SJSA1 (cell line): ENCODE data around the gene TRIM46. TPM values are rescaled to one million over a fixed set of nuclear protein-coding genes. Genes with fewer than 3 reads are reported as not detected.

Experiments used
- DNase-seq, 2 experiments: peaks; one replicate each; pipeline ENCODE4 v3.0.0-alpha.2; 2015 to 2020; ENCODE audit warnings: low spot score in 2 of 2, low read depth in 1 of 2
- H3K27ac ChIP-seq: fragments of 250-450 bp; sonication (Bioruptor Pico); 2 replicates; pipeline ENCODE4 v1.5.1; 2020; ENCODE audit warnings: mild to moderate bottlenecking, moderate library complexity
- H3K27me3 ChIP-seq: fragments of 250-450 bp; sonication (Bioruptor Pico); replicated peaks from 2 replicates; pipeline ENCODE4 v1.5.1; 2020; ENCODE audit warnings: mild to moderate bottlenecking, moderate library complexity
- H3K36me3 ChIP-seq: fragments of 250-450 bp; sonication (Bioruptor Pico); 2 replicates; pipeline ENCODE4 v1.5.1; 2020; ENCODE audit warnings: mild to moderate bottlenecking
- H3K4me1 ChIP-seq: fragments of 250-450 bp; sonication (Bioruptor Pico); replicated peaks from 2 replicates; pipeline ENCODE4 v1.6.1; 2021; ENCODE audit warnings: mild to moderate bottlenecking
- H3K4me3 ChIP-seq: fragments of 250-450 bp; sonication (Bioruptor Pico); 2 replicates; pipeline ENCODE4 v1.5.1; 2020; ENCODE audit warnings: mild to moderate bottlenecking
- H3K9me3 ChIP-seq: fragments of 250-450 bp; sonication (Bioruptor Pico); replicated peaks from 2 replicates; pipeline ENCODE4 v1.5.1; 2020; ENCODE audit warnings: mild to moderate bottlenecking
- total RNA-seq: library from RNA; depleted of rRNA; stranded (reverse); fragments of >200 nt; shearing (Covaris generic); gene quantifications from 2 replicates; pipeline ENCODE4 v1.2.3, GENCODE V29; 2014; rRNA removed

Gene TRIM46
- 0.21 and 1.1 TPM in 2 replicates for total RNA-seq

DNA sequence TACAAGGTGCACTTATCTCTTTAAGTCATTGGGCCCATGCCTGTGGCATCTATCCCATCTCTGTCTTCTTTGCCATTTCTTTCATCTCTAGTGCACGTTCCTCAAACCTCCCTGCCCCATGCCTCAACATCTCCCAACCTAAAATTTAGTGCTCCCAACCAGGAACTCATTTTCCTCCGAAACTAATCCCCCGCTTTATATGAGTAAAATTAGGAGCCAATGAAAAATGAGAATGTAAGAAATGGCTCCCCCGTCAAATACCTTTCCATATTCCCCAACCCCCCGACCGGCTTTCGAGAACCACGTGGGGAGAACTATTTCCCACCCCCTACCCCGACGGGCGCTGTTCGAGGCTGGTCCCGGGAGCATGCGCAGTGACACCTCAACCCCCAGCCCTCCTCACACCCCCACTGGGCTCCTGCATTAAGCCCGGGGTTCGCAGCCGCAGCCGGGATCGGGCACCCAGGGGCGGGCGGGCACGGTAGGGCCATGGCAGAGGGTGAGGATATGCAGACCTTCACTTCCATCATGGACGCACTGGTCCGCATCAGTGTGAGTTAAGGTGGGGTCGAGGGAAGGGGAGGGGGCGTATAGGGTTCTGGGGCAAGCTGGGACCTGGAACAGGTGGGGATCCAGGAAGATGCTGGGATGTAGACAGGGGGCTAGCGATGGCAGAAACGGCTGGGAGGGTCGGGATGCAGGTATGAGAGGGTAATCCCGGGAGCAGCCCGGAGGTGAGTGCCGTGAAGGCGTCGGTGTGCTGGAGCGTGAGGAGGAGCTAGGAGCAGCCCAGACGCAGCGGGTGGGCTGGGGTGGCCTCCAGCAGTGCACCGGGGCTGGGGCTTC, at the start of gene TRIM46:
Gene TRIM46 (plus strand): TSS at position 372 of the 846 bp plus-strand sequence. CDS start 118 bp downstream, at position 490.
- peak within 1 kb of the TSS; percentile 79 for H3K27ac ChIP-seq
- H3K4me1 ChIP-seq, result peaks cover 17% of the 10 kb centered on the region
- H3K36me3 ChIP-seq, result peaks cover 13% of the 10 kb centered on the region; the same call in 1 of the 2 replicates
- DNase-seq, result peak in 1 of 2 experiments; percentile 50
- H3K9me3 ChIP-seq, result no peaks in the 10 kb centered on the region
- peak within 1 kb of the TSS; percentile 72 for H3K4me3 ChIP-seq
- H3K27me3 ChIP-seq, result no peaks in the 10 kb centered on the region

GRCh38 chr1:155124503-155125463, 48.9 kb upstream of the TRIM46 start:
- H3K4me3 ChIP-seq, result no peak overlapping the region
- peak overlapping the region; percentile 12 for H3K27ac ChIP-seq
- H3K27me3 ChIP-seq, result peaks cover 29% of the 10 kb centered on the region
- peak; percentile 80 to 85 for DNase-seq
- peaks cover 62% of the 10 kb centered on the region for H3K4me1 ChIP-seq
- H3K9me3 ChIP-seq, result no peaks in the 10 kb centered on the region
- no peaks in the 10 kb centered on the region for H3K36me3 ChIP-seq

DNA sequence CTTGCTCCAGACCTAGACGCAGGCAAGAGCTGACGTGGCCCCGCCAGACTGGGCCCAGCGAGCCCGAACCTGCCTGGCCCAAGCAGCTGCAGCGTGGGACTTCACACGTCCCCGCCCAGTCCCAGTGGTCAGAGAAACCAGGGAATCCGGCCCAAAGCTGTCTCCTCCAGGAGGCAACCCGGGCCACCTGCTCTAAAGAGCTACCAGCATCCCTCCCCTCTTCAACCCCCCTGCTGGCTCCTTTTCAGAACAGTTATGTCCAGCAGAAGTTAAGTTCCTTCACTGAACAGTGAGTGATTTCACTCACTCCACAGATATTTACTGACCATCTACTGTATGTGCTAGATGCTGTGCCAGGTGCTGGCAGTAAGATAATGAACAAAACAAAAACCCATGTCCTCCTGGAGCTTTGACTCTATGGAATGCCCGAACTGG, 48.1 kb upstream of the TRIM46 start:
- no peak for DNase-seq
- H3K9me3 ChIP-seq, result no peaks in the 10 kb centered on the region
- H3K4me3 ChIP-seq, result no peak overlapping the region
- no peaks in the 10 kb centered on the region for H3K36me3 ChIP-seq
- H3K27me3 ChIP-seq, result peaks cover 23% of the 10 kb centered on the region
- H3K27ac ChIP-seq, result no peak overlapping the region
- peaks cover 65% of the 10 kb centered on the region for H3K4me1 ChIP-seq

DNA sequence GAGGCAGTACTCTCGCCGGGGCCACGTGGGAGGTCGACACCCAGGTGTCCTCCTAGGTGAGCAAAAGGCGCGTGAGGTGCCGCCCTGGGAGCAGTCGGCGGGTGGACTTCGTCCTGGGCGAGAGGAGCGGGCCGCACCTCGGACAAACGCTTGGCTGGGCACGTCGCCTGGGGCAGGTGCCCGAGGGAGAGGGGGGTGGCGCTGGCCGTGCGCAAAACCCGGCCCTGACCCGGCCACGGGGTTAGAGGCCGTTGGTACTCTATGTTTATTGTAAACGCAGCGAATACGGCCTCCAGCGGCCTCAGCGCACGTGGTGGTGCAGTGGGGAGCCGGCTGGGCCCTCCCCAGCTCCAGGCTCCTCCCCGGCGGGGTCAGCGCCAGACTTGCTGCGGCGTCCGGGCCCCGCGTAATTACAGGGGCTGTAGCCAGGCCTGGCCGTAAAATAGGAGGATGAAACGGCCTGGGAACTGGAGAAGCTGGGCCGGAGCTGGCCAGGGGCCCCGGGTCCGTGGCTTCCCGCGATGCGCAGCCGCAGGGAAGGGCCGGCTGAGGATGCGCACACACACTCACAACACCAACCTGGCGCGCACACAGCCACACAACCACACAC, 47.6 kb upstream of the TRIM46 start:
- H3K36me3 ChIP-seq, result no peaks in the 10 kb centered on the region
- H3K4me3 ChIP-seq, result peak overlapping the region; percentile 37; the same call in 1 of the 2 replicates
- H3K9me3 ChIP-seq, result no peaks in the 10 kb centered on the region
- H3K27me3 ChIP-seq, result peaks cover 23% of the 10 kb centered on the region
- DNase-seq, result peak in 1 of 2 experiments; percentile 26
- peaks cover 65% of the 10 kb centered on the region for H3K4me1 ChIP-seq
- H3K27ac ChIP-seq, result no peak overlapping the region

DNA sequence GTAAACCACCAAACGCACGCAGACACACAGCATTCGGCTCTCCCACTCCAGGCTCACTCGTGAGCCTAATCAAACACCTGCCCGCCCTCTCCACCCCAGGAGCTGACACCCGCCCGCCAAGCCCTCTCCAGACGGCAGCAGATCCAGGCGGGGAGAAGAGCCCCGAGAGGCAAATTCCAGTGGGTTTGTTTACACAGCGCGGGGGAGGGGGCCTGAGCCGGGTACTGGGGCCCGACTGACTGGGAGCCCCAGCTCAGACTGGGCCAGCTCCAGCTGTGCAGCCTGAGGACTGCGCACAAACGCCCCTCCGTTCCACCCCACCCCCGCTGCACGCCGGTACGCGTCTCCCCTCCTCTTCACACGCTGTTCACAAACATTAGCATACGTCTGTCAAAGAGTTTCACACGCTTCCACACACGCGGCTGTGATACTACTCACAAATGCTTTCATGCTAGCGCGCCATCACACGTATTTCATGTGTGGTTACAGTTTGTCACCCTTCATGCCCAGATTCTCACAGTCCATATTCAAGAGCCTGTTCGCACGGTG, 47.0 kb upstream of the TRIM46 start:
- H3K27me3 ChIP-seq, result peaks cover 23% of the 10 kb centered on the region

DNA sequence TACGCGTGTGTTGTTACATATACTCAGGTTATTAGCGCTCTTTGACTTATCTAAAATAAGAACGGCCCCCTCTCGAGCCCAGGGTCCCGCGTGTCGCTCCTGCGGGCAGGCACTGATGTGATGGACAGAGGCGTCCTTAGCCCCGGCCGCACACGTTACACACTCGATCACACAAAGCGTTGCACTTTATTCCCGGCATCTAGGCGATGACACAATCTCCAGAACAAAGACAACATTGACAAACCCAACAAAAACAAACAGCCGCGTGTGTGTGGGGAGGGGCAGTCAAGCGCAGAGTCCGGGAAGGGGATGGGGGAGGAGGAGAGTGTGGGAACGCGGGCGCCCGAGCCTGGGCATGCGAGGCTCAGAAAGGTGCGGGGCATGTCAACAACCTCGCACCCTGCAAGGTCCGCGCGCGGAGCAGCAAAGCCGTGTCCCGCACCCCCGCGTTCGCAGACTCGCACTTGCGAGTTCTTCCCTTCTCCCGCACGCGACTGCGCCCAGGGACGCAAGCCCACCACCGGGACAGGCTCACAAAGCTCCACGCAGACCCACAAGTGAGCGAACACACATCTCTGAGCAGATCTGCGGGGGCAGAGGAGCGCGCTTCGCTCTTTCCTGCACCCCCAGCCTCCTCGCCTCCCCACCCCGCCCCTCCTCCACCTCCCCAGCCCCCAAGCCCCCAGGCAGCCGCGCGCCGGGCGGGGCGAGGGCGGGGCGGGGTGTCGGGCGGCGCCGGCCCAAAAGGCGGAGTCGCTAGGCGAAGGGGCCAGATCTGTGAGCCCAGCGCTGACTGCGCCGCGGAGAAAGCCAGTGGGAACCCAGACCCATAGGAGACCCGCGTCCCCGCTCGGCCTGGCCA, 46.3 kb upstream of the TRIM46 start, which contains the start of gene EFNA1:
Gene EFNA1 (plus strand): TSS at position 772 of the 862 bp plus-strand sequence. CDS start 102 bp downstream, outside the sequence.
- H3K9me3 ChIP-seq, result no peaks in the 10 kb centered on the region
- H3K36me3 ChIP-seq, result no peaks in the 10 kb centered on the region
- no peak within 1 kb of the TSS; the same call in 1 of the 2 replicates for H3K27ac ChIP-seq
- peaks cover 65% of the 10 kb centered on the region for H3K4me1 ChIP-seq
- peak within 1 kb of the TSS; percentile 37 for H3K4me3 ChIP-seq
- peak; percentile 80 to 81 for DNase-seq
- peaks cover 23% of the 10 kb centered on the region for H3K27me3 ChIP-seq

More for the DNA sequence above, 47.0 kb upstream of the TRIM46 start:
- H3K9me3 ChIP-seq, result no peaks in the 10 kb centered on the region
- peak overlapping the region; percentile 37 for H3K4me3 ChIP-seq
- DNase-seq, result peak in 1 of 2 experiments; percentile 55
- no peaks in the 10 kb centered on the region for H3K36me3 ChIP-seq
- no peak overlapping the region; the same call in 1 of the 2 replicates for H3K27ac ChIP-seq
- peaks cover 65% of the 10 kb centered on the region for H3K4me1 ChIP-seq

DNA sequence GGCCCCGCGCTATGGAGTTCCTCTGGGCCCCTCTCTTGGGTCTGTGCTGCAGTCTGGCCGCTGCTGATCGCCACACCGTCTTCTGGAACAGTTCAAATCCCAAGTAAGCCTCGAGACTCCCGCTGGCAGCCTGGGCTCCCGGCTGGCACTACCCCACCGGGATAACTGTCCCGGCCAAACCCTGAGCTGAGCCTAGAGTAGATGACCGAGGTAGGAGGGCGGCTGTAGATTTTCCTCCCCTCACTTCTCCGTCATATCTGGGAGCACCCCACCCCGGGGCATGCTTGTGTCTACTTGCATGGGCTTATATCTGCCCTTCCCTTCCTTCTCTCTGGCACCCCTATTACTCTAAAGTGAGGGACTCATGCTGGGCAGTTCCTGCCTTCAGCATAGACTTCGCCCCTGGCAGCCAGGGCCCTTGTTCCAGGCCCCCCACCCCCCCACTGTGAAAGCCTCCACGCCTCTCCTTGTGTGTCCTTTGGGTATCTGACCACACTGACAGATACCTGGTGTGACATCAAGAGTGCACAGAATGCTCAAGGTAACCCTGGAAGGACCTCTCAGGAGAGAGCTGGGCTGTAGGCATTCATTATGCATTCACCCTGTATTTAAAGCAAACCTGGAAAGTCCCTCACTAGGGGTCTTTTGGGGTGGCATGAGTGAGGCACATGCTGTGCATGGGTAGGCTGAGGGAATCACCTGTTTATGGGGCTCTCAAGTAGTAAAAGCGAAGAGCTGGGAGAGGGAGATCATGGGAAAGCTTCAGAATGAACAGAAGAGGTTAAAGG, 45.5 kb upstream of the TRIM46 start:
- peak in 1 of 2 experiments; percentile 42 for DNase-seq
- Histone ChIP-seq H3K27me3 (peaks cover 23% of the 10 kb centered on the region), H3K36me3 (no peaks in the 10 kb centered on the region), H3K9me3 (no peaks in the 10 kb centered on the region), H3K27ac (no peak overlapping the region), H3K4me1 (peaks cover 65% of the 10 kb centered on the region), H3K4me3 (peak overlapping the region; percentile 37)

DNA sequence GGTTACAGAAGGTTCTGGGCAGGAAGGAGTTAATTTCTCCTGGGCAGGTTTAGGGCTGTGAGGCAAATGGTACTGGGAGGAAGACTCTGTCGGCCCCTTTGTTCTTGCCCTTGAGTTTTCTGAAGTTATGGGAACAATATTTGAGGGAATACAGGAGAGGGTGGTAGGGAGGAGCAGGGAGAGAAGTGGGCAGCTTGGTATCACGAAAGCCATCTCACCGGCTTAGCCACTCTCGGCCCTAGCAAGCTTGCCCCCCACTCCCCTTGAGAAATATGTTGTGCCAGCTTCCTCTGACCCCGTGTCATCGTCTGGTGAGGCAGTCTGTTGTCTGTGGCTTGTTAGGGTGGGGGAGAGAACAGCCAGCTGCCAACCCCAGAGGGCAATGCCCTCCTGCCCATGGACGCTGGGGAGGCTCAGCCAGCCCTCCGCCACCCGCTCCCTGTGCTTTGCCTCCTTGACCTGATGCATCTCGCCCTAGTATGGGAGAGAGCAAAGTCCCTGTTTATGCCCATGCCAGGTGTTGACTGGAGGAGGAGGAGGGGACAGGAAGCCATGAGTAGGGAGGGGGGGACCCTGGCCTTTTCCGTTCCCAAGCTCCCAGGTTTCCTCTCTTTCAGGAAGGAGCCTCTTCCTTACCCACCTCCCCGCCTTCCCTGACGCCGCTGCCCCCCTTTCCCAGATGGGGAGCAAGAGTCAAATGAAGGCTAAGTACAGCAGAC, 44.7 kb upstream of the TRIM46 start:
- 0 out of 2 replicates have a peak, but pooled peaks cover 2% of the 10 kb centered on the region for H3K36me3 ChIP-seq
- peaks cover 23% of the 10 kb centered on the region for H3K27me3 ChIP-seq
- H3K4me1 ChIP-seq, result peaks cover 60% of the 10 kb centered on the region
- H3K9me3 ChIP-seq, result no peaks in the 10 kb centered on the region
- no peak overlapping the region for H3K27ac ChIP-seq
- H3K4me3 ChIP-seq, result no peak overlapping the region
- no peak for DNase-seq

DNA sequence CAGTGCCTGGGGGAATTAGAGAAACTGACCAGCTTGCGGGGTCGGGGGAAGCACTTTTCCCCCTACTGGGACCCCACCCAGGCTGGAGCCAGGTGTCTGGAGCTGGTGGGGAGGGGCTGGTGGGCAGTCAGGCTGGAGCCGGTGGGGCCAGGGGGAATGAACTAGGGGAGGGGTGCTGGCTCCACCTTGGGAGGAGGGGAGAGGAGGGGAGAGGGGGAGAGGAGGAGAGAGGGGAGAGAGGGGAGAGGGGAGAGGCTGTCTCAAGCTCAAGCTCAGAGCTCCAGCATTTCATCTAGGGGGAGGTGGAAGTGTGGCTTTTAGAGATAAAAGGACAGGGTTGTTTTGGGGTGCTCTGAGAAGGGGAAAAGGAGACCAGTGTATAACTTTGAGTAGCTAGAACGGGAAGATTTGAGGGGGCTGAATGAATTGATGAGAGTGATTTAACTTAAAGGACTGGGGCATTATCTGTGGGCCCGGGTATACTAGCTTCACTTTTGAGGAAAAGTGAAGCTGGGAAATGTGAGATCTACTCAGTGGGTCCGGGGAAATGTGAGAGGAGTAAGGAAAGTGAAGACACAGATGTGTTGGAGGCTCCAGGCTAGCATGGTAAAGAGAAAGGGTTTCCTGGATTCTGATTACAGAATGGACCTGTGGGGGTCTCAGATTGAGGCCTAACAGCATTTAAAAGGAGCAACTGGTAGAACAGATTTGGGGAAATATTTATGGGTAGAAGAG, 43.2 kb upstream of the TRIM46 start:
- Histone ChIP-seq H3K9me3 (no peaks in the 10 kb centered on the region), H3K4me1 (peaks cover 57% of the 10 kb centered on the region), H3K4me3 (no peak overlapping the region), H3K27ac (no peak overlapping the region), H3K27me3 (peaks cover 23% of the 10 kb centered on the region), H3K36me3 (0 out of 2 replicates have a peak, but pooled peaks cover 6% of the 10 kb centered on the region)
- no peak for DNase-seq

DNA sequence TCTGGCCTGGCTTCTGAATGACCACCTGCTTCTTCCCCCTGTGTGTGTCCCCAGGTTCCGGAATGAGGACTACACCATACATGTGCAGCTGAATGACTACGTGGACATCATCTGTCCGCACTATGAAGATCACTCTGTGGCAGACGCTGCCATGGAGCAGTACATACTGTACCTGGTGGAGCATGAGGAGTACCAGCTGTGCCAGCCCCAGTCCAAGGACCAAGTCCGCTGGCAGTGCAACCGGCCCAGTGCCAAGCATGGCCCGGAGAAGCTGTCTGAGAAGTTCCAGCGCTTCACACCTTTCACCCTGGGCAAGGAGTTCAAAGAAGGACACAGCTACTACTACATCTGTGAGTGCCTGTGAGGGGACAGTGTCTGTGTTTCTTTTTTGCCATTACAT, 42.4 kb upstream of the TRIM46 start:
- Histone ChIP-seq H3K4me3 (no peak overlapping the region), H3K9me3 (no peaks in the 10 kb centered on the region), H3K36me3 (0 out of 2 replicates have a peak, but pooled peaks cover 6% of the 10 kb centered on the region), H3K4me1 (peaks cover 51% of the 10 kb centered on the region), H3K27me3 (peaks cover 18% of the 10 kb centered on the region), H3K27ac (no peak overlapping the region)
- DNase-seq, result no peak
